GM19240 (cell line): ENCODE measurements around the gene TNIK.
"Not testable (repeated sequence)": the region's sequence is repeated elsewhere in the genome, so short reads cannot be mapped to it uniquely, and the experiment has no call there.

Experiments used
- DNase-seq: peaks from one replicate; pipeline ENCODE4 v3.0.0; 2011; ENCODE audit warnings: low spot score; ENCODE audit not compliant: insufficient read length

TNIK gene

DNA sequence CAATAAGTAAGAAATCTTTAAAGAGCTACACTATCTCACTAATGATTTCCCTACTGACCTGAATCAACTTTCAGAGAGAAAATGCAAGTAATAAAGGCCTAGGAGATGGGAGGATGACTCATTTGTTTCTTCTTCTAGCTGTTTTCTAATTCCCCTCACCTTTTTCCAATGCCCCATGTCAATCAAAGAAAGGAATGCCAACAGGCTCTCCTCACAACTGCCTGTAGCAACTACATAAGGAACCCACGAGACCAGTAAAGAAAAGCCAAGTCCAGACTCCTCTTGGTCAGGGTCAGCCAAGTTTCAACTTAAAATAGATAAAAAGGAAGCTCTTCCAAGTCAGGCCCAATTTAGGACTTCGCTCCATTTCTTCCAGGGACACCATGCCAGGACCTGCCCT, 201.9 kb downstream of the TNIK start:
- no peak for DNase-seq

DNA sequence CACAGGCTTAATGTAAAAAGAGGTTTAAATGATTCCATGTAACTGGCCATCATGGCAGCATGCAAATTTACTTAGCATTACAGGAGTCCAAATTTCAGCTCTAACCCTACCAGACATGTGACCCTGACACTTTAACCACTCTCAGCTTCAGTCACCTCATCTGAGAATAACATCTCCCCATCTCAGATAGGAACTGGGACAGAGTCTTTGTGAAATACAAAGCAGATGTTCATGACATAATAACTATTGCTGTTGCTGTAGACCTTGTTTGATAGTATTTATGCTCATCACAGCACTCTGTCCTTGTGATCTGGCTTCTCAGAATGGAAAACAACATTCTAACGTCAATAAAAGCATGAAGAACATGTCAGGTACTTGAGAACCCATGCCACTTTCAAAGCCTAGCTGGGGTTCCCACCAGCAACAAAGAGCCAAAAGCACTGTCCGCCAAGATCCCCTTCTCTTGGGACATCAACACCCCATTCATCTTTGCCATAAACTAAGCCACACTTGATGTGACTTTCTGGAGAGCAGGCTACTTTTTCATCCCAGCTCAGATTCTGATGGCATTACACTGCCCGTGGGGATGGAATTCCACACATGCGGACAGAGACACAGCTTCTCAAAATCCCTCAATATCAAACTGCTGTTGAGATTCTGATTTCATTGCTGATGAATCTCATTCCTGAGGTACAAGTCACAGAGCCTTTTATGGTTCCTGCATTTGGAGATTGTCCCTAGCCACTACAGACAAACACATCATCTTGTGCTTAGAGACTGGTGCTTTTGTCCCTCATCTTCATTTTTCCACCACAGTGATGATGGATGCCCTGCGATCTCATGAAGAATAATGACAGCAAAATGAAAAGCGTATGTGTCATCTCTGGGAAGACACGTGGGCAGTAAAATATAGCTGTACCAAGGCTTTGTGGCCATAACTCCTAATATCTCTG, 202.7 kb downstream of the TNIK start:
- DNase-seq: no peak

DNA sequence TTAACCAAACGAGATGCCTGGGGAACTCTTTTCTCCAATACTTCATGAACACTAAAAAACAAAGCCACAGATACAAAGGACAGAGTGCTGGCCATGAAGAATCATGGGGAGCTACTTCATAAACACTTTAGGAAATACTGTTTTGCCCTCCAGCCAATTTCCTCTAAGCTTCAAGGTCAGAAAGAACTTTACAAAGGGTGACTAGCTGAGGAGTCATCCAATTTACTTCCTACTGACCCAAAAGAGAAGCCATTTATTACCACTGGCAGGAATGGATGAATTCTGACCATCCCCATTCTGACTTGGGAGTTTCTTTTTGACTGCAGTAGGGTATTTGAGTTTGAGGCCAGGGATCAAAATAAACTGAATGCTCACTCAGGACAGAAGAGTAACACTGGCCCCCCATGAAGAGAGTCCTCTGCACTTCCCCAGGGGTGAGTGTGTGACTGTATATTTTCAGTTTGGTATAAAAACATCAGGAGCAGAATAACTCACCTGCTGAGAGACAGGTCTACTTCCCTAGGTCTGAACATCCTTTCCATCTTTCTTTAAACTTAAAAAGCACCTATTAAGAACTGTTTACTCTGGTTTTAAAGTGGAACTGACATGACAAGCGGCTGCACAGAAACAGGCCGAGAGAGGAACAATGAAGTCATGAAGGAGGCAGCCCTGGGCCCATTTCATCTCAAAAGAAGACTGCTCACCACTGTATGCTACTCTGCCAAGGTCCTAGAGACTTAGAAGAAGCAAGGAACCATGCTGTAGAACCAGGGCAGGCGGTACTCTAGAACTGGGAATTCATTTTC, 203.6 kb downstream of the TNIK start:
- DNase-seq: no peak

DNA sequence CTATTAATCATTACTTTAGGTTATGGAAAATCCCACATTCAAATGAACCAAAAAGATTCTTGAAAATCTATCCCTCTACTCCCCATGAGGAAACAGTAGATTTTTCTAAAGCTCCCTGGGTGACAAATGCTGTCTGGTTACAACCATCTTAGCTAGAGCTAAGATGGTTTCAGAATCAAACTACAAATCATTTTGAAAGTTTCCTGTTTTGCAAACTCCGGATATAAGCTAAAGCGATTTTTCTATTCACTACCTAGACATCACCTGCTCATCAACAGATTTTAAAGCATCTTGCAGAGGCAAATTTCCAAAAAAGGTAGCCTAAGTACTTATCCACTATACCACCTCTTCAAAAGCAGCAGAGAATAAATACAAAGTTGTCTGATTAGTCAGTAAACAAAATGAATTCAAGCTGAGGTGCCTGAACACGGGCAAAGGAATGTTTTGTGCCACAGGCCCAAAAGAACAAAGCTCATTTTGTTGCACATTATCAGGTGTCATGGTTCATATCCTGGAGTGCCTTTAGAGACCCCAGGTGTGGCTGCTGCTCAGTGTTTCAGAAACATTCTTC, 204.9 kb downstream of the TNIK start:
- DNase-seq: no peak

DNA sequence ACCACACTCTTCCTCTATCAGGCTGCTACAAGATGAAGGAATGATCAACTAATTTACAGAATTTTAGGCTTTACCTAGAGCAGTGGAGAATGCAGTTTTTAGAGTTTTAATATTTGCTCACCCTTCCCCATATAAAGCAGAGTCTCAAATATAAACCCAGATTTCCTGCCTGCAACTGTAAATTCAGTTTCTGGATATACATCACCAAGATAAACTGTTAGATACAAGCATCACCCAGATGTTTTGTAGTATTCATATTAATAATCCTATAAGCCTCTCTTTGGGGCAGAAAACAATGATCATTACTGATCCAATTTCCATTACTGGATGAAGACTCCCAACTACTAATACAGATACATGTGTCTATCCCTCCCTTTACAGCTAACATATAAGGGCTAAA, 205.9 kb downstream of the TNIK start:
- no peak for DNase-seq

DNA sequence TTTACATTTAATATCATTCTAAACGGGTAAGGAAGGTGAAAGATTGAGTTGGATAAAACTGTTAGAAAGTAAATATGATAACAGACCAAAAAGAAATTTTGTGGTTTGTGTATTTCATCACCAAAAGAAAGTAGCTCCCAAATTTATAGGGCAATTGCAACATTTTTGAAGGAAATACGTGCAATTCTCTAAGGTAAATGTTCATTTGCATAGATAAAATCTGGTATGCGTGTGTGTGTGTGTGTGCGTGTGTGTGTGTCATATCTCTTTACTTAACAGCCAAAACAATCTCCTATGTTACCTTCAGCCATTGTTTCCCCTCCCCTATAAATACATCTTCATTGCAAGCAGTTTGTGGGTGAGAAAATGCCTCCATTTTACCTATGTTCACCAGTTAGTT, 208.4 kb downstream of the TNIK start:
- no peak for DNase-seq

DNA sequence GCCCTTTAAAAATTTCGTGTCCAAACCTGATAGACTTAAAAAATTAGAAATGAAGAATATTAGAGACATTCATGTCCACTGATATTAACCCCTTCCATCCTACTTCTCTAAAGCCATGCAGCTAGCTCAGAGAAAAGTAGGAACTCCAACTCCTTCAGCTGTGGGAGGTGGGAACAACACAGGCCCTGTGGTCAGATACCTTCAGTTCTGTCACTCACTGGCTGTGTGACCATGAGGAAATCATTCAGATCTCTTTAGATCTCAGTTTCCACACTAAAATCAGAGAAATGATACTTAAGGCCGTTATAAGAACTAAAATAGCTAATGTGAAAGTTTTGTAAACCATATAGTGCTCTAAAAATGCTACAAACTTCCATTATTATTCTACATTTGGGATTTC, 209.8 kb downstream of the TNIK start:
- DNase-seq: no peak

DNA sequence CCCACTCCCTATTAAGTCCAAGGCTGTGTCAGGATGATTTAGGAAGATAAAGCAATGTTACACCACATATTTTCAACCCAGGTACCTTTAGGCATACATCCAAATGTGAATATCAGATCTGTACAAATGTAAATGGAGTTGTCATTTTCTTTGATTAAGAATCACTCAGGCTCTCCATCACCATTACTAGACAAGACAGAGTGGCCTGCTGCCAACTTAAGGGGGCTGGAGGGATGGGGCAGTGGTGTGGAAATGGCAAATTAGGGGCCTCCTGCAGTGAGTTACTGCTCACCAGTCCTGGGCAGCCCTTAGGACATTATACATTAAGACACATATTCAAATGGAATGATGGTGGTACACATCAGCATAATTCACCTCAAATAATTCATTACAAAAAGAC, 211.0 kb downstream of the TNIK start:
- DNase-seq: no peak

DNA sequence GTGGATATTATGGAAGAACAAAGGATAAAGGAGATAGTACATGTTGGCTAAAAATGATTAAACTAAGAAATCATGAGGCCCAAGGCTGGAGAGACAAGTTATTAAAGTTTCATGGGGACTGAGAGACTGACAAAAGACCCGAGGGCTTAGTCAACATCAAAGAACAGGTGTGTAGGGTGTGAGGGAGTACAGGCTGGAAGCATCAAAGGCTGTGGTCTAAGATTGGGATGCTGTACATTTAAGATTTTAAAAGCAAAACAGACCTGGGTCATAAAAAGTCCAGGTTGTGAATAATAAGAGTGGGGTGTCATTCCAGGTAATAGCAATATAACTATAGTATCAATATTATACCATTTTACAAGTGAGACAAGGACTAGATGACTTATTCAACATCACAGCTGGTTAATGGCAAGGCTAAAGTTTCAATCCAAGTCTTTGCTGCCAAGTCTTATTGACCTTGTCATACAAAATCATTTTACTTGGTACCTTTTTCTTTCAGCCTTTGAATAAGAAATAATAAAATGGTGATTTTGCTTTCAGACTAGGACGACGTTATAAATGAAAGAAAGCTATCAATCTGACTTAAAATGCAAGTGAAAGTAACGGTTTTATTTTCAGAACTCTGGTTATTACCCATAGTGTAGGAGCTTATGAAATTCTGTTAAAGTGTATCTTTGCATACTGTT, 211.6 kb downstream of the TNIK start:
- DNase-seq: no peak

DNA sequence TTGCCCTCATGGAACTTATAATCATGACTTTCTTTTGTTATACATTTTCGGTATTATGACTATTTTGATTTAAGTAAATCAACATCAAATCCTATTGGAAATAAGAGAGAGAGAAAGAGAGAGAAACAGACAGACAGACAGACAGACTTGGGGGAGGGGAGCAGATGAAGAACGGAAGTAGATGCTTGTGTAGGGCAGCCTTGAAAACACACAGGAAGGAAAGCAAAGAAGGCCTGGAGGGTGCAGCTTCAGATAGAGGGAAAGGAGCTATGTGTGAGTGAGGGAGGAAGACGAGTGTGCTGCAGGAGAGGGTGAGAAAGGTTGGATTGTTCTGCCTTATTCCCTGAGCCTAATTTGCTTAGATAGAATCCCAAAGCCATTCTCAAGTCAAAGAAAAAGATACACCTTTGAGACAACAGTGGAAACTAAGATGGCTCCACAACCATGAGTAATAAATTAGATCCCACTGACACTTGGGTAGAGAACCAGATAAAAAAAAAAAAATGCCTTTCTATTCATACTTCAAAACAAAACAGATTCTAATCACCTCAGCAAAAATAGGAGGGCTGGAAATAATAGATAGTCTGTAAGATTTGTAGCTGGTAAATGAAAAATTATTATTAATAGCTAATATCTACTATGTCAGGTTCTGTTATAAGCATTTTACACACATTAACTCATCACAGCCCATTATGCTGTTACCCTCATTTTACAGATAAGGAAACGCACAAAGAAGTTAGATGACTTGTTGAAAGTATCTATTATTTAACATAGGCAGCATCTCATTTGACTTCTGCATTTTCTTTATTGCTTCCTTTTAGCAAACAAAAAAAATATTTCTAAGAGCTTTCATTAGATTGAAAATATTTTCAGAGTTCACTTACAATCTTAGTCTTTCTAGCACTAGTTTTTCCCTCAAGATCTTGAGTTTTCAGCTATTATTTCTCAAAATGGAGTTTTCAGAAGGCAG, 214.1 kb downstream of the TNIK start:
- DNase-seq: no peak

DNA sequence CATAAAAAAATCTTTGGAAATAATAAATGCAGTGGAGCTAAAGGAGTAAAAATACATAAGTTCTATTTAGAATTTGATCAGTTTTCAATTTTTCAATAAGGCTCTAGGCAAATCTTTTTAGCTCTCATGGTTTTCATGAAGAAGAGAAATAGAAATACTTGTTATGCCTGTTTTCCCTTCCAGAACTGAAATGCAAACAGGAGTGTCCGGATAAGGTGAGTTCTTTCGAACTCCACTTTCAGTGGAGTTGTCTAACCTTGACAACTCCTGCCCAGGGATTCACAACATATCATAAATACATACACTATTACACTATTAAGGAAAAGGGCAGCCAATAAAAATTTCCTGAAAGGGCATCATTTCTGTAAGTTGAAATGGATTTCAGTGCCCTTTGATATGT, 217.3 kb downstream of the TNIK start:
- no peak for DNase-seq

DNA sequence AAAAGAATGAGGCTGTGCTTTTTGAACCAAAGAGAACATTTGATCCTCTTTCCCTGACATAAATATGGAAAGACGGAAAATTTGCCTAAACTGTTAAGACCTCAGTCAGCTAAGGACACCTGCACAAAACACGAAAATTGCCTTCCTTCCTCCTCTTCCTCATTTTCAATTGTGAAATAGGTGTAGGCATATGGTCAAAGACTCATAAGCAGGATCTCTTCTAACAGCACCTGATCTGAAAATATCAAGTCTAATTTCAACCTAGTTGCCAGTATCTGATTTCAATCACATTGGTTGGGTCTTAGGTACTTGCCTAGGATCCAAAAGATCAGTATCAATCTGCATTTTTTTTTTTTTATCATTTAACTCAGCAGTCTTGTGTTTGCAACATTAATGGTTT, 218.0 kb downstream of the TNIK start:
- no peak for DNase-seq

DNA sequence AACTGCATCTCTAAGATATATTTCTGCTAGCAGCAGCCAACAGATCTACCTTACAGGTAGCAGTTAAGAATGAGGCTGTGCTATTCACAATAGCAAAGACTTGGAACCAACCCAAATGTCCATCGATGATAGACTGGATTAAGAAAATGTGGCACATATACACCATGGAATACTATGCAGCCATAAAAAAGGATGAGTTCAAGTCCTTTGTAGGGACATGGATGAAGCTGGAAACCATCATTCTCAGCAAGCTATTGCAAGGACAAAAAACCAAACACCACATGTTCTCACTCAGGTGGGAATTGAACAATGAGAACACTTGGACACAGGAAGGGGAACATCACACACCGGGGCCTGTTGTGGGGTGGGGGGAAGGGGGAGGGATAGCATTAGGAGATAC, 218.6 kb downstream of the TNIK start:
- not testable (repeated sequence) for DNase-seq

DNA sequence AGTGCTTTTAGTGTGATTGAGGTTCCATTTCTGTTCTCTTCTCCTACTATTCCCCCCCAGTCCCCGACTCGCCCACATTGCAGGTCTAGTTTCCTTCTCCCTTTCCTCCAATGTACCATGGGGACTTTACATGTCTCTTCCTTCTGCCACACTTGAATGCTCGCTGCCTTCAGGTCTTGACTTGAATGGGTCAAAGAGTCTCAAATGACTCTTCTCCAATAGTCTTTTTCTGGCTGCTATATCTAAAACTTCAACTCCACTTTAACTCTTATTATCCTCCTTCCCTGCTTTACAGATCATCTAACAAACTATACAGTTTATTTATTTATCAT, 219.7 kb downstream of the TNIK start:
- no peak for DNase-seq

DNA sequence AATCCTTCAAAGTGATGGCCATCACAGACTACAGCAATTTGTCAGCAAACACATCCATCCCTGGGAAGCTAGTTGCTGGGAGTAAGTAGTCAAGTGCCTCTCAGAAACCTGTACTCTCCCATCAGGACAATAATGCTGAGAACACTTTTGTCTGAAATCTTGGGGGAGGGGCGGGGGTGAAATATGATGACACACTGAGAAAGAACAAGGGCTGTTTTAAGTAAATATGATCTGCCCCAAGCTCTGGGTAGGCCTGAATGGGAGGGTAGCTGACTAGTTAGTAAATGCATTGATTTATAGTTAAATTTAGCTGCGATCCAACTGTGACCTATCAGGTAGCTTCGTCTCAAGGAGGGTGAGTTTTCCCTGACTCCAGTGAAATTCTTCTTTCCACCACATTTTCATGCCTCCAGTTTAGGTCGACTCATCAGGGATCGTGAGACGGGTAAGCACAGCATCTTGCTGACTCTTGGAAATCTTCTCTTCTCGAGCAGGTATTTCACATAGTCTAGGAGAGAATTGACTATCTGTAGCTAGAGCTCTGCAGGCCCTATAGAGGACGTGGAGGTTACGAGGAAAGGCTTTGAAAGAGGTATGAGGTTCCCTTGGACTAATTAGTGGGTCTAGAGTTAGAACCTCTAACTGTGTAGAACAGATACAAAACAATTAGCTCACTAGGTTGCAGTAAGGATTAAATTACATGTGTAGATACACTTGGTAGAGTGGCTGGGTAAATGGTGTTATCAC, 220.3 kb downstream of the TNIK start:
- DNase-seq: no peak

DNA sequence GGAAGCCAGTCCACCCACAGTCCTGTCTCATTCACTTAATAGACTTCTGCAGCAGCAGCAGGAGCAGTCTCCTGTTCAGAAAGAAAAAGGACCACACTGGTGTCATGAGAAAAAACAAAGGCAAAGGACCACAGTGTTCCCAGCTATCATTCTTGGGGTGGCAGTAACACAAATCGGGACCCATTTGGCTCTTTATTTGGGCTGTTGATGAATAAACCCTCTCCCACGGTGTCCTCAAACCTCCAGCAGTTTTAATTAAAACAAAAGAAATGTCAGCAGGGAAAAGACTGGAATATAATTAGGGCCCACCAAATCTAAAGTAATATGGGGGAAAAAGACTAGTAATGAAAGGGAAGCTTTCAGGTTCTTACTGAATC, 223.2 kb downstream of the TNIK start:
- no peak for DNase-seq

DNA sequence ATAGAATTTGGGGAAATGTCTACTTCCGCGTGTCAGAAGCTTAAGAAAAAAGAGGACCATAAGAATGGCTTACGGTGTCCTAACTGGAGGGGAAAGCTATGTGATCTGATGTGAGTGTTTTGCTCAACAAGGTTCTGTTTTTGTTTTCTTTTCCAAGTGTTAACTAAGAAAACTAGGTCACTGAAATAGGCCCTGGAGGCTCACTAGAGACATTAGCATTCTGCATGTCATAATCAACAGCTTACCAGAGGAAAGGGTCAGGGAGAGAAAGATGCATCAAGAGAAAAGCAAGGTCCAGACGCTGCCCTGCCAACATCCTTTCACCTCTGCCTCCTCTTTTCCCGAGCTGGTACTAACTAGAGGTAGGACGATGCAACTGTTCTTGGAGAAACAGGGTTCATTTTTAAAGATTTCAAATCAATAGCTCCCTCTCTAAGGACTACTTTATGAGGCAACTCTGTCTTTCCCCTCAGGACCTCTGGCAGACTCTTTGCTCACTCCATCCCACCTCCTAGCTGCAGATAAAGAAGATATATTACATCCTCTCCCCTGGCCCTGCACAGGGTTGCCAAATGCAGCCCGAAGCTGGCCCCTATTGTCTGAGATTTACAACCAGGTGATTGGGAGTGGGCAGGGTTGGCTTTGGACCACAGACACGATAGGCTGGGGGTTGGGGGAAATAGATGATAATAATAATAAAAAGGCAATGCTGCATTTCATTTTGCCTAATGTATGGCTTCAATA, 223.8 kb downstream of the TNIK start:
- DNase-seq: no peak

DNA sequence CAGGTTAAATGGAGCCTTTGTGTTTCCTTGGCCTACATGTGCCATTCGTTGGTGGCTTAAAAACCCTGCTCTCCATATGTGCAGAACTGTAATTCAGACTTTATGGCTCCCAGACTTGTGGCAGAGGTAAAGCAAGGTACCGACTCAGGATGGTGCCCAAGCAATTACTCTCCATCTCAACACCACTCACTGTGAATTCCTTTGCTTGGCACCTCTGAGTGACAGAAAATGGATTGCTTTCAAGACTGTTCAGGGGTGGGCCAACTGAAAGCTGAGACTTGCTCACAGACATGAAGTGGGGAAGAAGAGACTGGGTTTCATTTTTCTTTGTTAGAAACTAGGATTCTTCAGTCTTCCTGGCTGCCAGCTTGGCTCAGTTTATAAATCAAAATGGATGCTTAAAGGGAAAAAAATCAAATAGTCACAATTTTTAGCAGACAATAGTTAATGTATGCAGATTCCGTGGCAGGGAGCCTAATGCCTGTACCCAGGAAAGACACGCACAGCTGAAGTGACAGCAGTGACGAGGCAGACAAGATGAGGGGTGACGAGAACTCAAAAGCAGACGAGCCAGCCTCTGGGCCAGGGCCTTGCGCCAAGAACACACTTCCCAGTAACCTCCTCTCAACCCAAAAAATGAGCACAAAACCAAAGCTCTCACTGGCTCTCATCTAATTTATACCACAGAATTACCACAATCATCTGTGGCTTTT, 225.8 kb downstream of the TNIK start:
- DNase-seq: no peak

DNA sequence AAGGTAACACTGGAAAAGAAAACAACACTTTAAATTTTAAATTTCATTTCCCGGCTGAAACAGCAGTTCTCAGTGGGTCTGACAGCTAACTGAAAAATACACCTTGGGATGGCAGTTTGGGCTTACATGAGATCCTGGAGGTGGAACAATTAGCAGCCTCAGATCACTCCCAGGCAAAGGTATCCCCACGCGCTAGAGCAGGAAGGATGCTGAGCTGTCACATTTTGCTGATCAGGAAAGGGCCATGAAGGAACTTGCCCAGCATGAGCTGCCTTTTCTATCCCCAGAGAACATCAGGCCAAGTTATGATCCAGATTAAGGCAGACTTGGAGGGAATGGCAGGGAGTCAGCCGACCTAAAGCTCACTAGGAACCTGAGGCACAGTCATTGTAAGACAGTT, 228.8 kb downstream of the TNIK start:
- DNase-seq: no peak
